Stimulated activated CD4-positive, alpha-beta T cell treated with anti-CD3 and anti-CD28 coated beads, Interleukin-12 subunit alpha, Interleukin-12 subunit beta, amount 100 ng/mL, for 4 hours (primary cell): Measurements from ENCODE around the gene MLLT6.

Source experiments
- DNase-seq: peaks from one replicate; pipeline ENCODE4 v3.0.0-alpha.2; 2020

Gene MLLT6

GRCh38 chr17:38745545-38745944 is 40.5 kb downstream of the MLLT6 start:
- no peak for DNase-seq

DNA sequence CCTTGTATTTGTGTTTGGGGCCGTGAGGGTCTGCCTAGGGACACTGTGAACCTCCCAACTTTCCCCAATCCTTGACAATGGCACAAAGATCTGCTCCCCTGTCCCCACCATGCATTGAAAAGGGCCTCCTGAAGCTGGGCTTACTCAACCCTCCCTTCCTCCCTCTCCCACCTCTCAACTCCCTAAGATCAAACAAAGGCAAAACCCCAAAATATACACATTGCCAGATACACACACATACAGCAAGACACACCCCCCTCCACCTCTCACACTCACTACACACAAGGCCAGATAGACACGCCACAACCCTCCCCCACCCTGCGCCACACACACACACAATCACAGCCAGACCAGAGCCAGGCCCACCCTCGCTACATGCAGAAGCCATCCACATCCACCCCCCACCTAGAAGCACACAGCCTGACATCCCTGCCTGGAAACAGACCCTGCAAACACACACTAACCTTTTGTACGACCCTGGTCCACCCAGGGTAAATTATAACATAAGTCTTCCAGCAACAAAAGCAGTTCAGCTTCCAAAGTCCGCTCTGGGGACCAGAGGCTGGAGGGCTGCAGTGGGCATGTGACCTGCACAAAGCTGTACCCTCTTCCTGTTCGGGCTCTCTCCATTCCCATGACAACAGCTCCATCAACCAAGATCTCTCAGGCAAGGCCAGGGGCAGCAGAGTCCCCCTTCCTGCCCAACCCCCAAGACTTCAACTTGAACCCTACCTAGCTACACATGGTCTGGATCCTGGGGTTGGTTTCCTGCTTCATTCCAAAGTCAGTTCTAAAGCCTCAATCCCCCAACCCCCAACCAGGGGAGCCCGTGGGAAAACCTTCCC is 41.2 kb downstream of the MLLT6 start:
- DNase-seq, result no peak

DNA sequence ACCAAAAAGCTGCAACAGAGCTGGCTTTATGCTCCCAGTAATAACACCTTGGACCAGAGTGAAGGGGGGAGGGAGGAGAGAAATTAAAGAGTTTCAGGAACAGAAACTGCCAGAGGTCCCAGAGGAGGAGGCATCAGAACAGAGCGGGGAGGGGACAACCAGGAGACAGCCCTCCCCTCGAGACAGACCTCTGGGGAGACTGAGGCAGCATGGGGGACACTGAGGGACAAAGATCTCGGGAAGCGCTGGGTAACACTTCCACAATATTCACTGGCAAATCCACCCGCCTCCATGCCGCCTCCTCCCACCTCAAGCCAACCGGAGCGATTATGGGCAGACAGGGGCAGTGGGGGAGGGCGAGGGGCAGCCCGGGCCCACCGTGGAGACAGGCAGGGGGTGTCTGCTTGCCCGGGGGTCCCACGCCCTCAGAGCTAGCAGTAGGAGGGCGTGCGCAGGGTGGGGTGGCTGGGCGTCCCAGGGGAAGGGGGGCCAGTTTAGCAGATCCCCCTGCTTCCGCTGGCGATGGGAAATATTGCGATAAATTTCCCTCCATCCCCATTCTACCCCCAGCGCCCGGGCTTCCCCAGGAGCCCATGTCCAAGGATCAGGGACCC is 41.9 kb downstream of the MLLT6 start:
- DNase-seq, result no peak

- no peak for DNase-seq
These were observed 42.5 kb downstream of the MLLT6 start for GRCh38 chr17:38747463-38748148.

DNA sequence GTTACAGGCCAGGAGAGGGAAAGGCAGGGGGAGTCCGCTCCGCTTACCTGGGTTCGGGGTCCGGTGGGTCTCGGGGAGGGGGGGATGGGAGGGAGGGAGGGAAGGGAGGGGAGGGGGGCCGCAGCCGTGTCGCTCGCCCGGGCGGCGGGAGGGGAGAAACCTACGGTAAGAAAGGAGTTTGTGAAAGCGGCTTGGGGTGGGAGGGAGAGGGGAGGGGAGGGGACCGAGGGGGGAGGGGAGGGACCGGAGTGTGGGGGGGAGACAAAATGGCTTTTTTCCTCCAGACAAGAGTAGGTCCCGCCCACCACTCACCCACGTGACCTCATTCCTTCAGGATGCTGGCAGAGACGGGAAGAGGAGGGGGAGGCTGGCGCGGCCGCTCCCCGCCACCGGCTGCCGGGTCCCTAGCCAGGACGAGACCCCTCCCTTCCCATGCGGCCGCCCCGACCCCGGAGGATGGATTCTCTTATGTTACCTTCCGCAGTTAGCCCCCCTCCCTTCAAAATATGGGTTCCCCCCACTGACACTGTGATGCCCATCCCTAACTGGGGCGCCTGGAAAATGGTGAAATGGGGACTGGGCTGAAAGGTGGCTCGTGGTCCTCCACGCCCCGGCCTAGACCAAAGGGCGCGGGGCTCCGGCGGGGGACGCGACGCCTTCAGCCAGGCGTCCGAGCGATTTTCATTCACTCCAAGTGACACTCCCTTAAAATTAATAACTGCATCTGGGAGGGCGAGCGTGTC is 43.2 kb downstream of the MLLT6 start, which contains the start of gene PCGF2:
TSS of gene PCGF2 (minus strand) at position 188 of the 743 bp plus-strand sequence. CDS start 7,934 bp downstream, outside the sequence.
- DNase-seq, result no peak

DNA sequence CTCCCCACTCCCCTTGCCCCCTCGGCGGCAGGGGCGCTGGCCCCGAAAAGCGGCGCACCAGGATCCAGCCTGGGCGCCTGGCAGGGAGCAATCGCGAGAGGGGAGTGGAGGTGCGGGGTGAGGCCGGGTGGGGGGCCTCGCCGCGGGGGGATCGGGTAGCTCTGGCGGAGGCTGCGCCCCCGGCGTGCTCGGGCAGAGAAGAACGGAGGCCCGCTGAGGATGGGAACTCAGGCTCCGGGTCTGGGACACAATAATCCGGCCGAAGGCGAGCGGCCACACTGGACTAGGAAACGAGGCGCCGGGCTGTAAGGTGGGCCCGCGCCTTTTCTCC is 43.8 kb downstream of the MLLT6 start:
- no peak for DNase-seq

GRCh38 chr17:38749223-38750043 is 44.4 kb downstream of the MLLT6 start:
- no peak for DNase-seq

GRCh38 chr17:38750044-38750311 is 44.9 kb downstream of the MLLT6 start:
- no peak for DNase-seq

DNA sequence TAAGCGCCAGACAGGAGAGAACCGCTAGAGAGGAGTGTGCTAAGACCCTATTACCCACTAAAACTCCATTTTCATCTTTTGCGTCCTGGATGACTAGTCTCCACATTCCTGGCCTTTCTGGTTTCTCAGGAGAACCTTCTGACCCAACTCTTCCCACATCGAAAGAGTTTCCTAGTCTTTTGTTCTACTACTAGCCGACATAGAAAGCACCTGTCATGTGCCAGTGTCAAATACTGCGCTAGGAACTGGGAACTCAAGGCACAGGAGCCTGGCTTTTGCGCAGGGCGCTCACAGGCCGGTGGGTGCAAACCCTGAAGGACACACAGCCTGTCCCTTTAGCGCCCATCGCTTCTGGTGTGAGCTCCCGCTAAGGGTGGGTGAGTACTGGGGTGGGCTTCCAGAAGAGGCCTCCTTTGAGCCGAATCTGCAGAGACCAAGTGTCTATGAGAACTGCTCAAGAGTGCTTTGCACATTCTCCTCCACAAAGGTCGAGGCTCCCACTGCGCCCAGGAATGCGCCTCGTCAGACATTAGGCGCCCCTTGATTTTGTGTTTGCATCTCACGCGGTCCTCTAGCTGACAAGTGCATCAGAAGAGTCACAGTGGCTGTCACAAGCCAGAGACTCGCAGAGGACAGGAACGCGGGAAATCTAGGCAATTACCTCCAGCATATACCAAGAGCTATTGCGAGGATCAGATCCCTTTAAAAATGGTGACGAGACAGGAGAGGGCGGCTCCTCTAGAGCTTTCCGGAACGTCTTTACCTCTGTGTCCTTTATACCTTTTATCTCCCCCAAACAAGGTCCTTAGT is 45.4 kb downstream of the MLLT6 start:
- no peak for DNase-seq

- no peak for DNase-seq
These were observed 46.2 kb downstream of the MLLT6 start for GRCh38 chr17:38751144-38751807.

DNA sequence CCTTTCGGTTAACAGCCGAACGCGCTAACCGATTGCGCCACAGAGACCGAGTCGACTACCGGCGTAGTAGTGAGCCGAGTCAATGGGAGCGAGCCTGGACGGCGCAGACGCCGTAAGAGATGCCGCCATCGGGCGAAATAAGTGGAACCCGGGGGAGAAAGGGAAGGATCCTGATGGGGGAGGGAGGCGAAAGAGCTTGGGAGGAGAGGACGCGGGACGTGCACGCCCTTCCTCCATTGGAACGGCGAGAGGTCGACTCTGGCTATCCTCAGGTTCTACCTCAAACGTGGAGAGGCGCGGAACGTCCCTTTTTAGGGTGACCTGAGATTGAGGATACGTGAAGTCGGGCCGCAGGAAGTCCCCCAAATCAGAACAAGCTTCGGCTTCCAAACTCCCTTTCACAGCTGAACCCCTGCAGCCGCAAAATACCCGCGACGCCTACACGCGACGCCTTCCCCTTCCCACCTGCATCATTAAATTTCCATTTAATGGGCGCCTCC is 46.8 kb downstream of the MLLT6 start:
- peak; percentile 87 for DNase-seq

DNA sequence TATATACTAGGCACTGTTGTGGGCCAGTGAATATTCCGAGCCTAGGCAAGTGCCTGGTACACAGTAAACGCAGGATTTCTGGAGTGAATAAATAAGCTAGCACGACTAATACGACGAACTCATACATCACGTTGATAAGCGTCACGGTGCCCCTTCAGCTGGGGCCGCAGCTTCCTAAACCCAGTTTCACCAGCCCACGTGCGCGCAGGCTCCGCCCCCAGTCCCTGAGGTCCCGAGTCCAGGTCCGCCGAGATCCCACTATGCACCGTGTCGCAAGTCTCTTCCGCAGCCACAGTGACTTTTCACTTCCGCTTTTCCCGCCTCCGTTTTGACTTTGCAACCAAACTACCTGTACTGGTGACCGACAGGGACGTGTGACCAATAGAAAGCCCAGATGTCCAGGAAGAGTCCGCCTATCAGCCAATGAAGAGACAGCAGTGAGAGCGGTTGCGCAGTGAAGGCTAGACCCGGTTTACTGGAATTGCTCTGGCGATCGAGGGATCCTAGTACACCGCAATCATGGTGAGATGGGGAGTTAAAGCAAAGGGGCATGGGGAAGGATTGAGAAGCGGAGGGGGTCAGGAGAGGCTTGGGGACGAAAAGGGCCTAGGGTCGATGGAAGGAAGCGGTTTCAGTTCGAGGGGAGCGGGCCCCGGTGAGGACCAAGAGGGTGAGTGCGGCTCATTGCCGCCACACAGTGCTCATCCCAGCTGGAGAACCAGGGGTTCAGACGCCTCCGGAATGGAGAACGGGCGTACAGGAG is 47.4 kb downstream of the MLLT6 start, which contains the start of gene PSMB3:
TSS of gene PSMB3 (plus strand) at position 434 of the 763 bp plus-strand sequence. CDS start at position 520, 86 bp downstream.
- peak; percentile 94 for DNase-seq

GRCh38 chr17:38753071-38753506 is 48.0 kb downstream of the MLLT6 start:
- DNase-seq, result no peak

- DNase-seq, result no peak
These were observed 56.5 kb downstream of the MLLT6 start for GRCh38 chr17:38761612-38762011.

DNA sequence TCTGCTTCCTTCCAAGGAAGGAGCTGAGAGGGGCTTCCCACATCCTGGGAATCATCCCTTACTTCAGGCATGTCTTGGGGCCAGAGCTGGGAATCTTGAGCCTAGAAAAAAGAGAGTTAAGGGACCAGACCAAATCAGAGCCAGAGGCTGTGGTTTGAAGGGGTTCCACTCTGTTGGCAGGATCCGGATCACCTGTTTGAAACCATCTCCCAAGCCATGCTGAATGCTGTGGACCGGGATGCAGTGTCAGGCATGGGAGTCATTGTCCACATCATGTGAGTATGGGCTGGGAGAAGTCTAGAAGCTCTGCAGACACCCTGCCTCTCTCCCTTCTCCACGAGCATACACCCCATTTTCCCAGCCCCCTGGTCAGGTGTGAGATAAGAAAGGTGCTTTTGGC is 57.2 kb downstream of the MLLT6 start:
- no peak for DNase-seq

GRCh38 chr17:38766341-38766740 is 61.3 kb downstream of the MLLT6 start:
- DNase-seq, result no peak

GRCh38 chr17:38768417-38768816 is 63.3 kb downstream of the MLLT6 start:
- no peak for DNase-seq

DNA sequence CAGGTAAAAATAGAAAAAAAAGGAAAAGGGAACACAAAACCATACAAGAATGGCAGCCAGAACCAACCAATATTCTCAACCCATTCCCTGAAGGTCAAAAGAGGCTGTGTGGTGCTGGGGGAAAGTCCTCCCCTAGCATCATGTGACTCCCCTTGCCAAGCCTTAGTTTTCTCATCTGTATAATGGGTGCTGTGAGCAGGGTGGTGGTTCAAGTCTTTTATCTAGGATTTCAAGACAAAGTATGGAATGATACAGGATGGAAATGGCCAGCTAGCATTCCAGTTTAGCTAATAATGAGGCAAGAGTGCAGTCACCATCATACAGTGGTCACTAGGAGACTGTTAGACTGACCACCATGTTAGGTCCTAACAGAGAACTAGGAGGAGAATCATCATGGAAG is 68.2 kb downstream of the MLLT6 start:
- DNase-seq, result no peak

DNA sequence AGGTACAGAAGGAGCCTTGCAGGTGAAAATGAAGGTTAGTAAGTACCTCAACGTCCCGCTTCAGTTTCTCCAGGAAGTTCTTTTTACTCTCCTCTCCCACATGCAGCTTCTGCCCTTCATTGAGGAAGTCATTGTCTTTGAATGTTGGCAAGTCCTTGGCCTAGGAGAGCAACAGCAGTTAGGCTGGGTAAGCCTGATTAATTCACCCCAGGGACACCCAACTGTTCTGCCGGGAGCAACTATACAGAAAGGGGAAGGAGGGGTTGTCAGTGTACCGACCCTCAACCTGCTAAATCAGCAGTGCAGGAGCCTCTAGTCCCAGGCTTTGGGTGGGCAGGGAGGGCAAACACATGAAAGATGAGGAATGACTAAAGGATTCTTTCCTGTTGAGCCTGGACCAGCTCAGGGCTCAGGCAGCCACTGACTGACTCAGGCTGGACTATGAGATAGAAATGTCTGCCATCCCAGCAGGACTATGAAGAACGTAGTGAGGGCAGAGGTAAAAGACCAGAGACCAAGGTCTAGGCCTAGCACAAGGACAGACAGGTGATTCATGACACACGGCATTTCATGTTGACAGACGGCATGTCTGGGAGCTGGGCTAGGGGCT is 72.7 kb downstream of the MLLT6 start:
- DNase-seq, result no peak
